HepG2 (cell line): ENCODE results near the gene SLC25A36.

ENCODE experiments used
- CTCF ChIP-seq: sonication (generic); formaldehyde crosslinking; IDR thresholded peaks from 2 replicates; pipeline ENCODE4 v1.5.0; 2020; ENCODE audit warnings: mild to moderate bottlenecking, missing genetic modification reagents, moderate library complexity
- DPF2 ChIP-seq: sonication (generic); formaldehyde crosslinking; IDR thresholded peaks from 2 replicates; pipeline ENCODE4 v1.4.0; 2020; ENCODE audit warnings: mild to moderate bottlenecking, low read depth, missing genetic modification reagents, borderline replicate concordance
- LRRFIP1 ChIP-seq: sonication (generic); formaldehyde crosslinking; conservative IDR thresholded peaks from 2 replicates; pipeline ENCODE4 v1.4.0; 2020; ENCODE audit warnings: missing genetic modification reagents
- MYC ChIP-seq: sonication (generic); formaldehyde crosslinking; IDR thresholded peaks from 2 replicates; pipeline ENCODE4 v1.9.0; 2021; ENCODE audit warnings: missing genetic modification reagents, borderline replicate concordance
- POLR2A ChIP-seq, 2 experiments: IDR thresholded peaks; 2 replicates each; pipeline ENCODE4 v1.6.1; 2011; ENCODE audit warnings: low read depth in 2 of 2, low read length in 2 of 2, mild to moderate bottlenecking in 1 of 2, moderate library complexity in 1 of 2; ENCODE audit not compliant: insufficient read depth in 1 of 2
- POLR2AphosphoS5 ChIP-seq: IDR thresholded peaks from 2 replicates; pipeline ENCODE4 v1.6.1; 2012; ENCODE audit warnings: low read depth, low read length
- RXRA ChIP-seq: sonication (generic); formaldehyde crosslinking; IDR thresholded peaks from 2 replicates; pipeline ENCODE4 v1.5.1; 2020; ENCODE audit warnings: missing genetic modification reagents
- TAF1 ChIP-seq: sonication (generic); formaldehyde crosslinking; IDR thresholded peaks from 2 replicates; pipeline ENCODE4 v1.4.0; 2020; ENCODE audit warnings: missing genetic modification reagents
- TRIM24 ChIP-seq: sonication (generic); formaldehyde crosslinking; IDR thresholded peaks from 2 replicates; pipeline ENCODE4 v1.8.0; 2022; ENCODE audit warnings: mild to moderate bottlenecking, missing genetic modification reagents
- ZNF24 ChIP-seq: fragments of 450-650 bp; IDR thresholded peaks from 2 replicates; pipeline ENCODE4 v1.6.1; 2017; ENCODE audit warnings: antibody characterized with exemption, mild to moderate bottlenecking

GRCh38 chr3:140955645-140956044 is 14.0 kb downstream of the SLC25A36 start:
- TF ChIP-seq MYC (CRISPR knock-in tag) = no peak
- no peak for TF ChIP-seq CTCF (CRISPR knock-in tag)
- no peak for TF ChIP-seq TRIM24 (CRISPR knock-in tag)
- TF ChIP-seq RXRA = no peak
- no peak for TF ChIP-seq POLR2A (IDR thresholded peaks at IDR 0.05; ENCODE audit: insufficient read depth in 1 of 2, low read depth in 2 of 2, low read length in 2 of 2)
- TF ChIP-seq POLR2AphosphoS5 = no peak
- no peak for TF ChIP-seq ZNF24
- TF ChIP-seq LRRFIP1 (CRISPR knock-in tag) = no peak
- TF ChIP-seq TAF1 (CRISPR knock-in tag) = no peak
- TF ChIP-seq DPF2 (CRISPR knock-in tag) = no peak
